OCI-LY7 (cell line): ENCODE measurements around the gene CCNA1. TPM values are rescaled to one million over a fixed set of nuclear protein-coding genes. Genes with fewer than 3 reads are reported as not detected.
A peak's percentile ranks its signal among the peaks of the same experiment; 100 is the strongest.

Experiments used
- BruUV-seq: library from RNA; stranded (reverse); fragments of 400-500 nt; replicated peaks from 2 replicates; lab custom pipeline; 2021; lab: Mats Ljungman, UMichigan
- CTCF ChIA-PET: fragments of 300-600 bp; sonication (Branson Sonifier 250); formaldehyde crosslinking; loops from one replicate; lab custom pipeline; 2022; ENCODE audit warnings: antibody characterized with exemption; ENCODE audit not compliant: unreplicated experiment; lab: Charles Lee
- POLR2A ChIA-PET: fragments of 300-600 bp; sonication (Branson Sonifier 250); formaldehyde crosslinking; loops from one replicate; lab custom pipeline; 2022; ENCODE audit warnings: antibody characterized with exemption; lab: Charles Lee
- DNase-seq: peaks from one replicate; pipeline ENCODE4 v3.0.0-alpha.2; 2015; ENCODE audit warnings: low spot score
- H2AFZ ChIP-seq: fragments of 200-600 bp; sonication (generic), shearing (Covaris generic); 2 replicates; pipeline ENCODE4 v1.6.1; 2014; ENCODE audit warnings: mild to moderate bottlenecking, antibody characterized with exemption, low read length, moderate library complexity
- H3K27ac ChIP-seq: fragments of 200-600 bp; sonication (generic); 2 replicates; pipeline ENCODE4 v1.5.1; 2014; ENCODE audit warnings: mixed run types, low read depth, mild to moderate bottlenecking, moderate library complexity, low read length, inconsistent platforms; ENCODE audit not compliant: poor library complexity, severe bottlenecking
- H3K36me3 ChIP-seq: fragments of 200-600 bp; sonication (generic); 2 replicates; pipeline ENCODE4 v1.6.1; 2014; ENCODE audit warnings: mild to moderate bottlenecking, antibody characterized with exemption, low read length, moderate library complexity, mixed read lengths; ENCODE audit not compliant: insufficient read depth
- H3K4me1 ChIP-seq: fragments of 200-600 bp; sonication (generic); 2 replicates; pipeline ENCODE4 v1.5.1; 2014; ENCODE audit warnings: mild to moderate bottlenecking, low read length; ENCODE audit not compliant: insufficient read depth, poor library complexity, severe bottlenecking
- H3K4me2 ChIP-seq: fragments of 200-600 bp; sonication (generic); 2 replicates; pipeline ENCODE4 v1.6.1; 2014; ENCODE audit warnings: mild to moderate bottlenecking, low read length
- H3K4me3 ChIP-seq: fragments of 200-600 bp; sonication (generic); 2 replicates; pipeline ENCODE4 v1.5.1; 2014; ENCODE audit warnings: mild to moderate bottlenecking, low read depth, low read length; ENCODE audit not compliant: poor library complexity, severe bottlenecking
- H3K79me2 ChIP-seq: fragments of 200-600 bp; sonication (generic); 2 replicates; pipeline ENCODE4 v1.6.1; 2016; ENCODE audit warnings: low read depth, mild to moderate bottlenecking, low read length, moderate library complexity, mixed read lengths; ENCODE audit not compliant: insufficient read depth
- H3K9me2 ChIP-seq: fragments of 200-600 bp; sonication (generic); 2 replicates; pipeline ENCODE4 v1.6.1; 2016; ENCODE audit warnings: mild to moderate bottlenecking, low read length, mixed read lengths; ENCODE audit not compliant: insufficient read depth
- H3K9me3 ChIP-seq: fragments of 200-600 bp; sonication (generic); 2 replicates; pipeline ENCODE4 v1.6.1; 2014; ENCODE audit warnings: mild to moderate bottlenecking, mixed run types, low read length, mixed read lengths
- H4K20me1 ChIP-seq: fragments of 200-600 bp; sonication (generic); 2 replicates; pipeline ENCODE4 v1.6.1; 2014; ENCODE audit warnings: mild to moderate bottlenecking, antibody characterized with exemption, low read length, moderate library complexity, mixed read lengths; ENCODE audit not compliant: insufficient read depth
- CTCF ChIP-seq: fragments of 200-600 bp; sonication (generic); conservative IDR thresholded peaks from 2 replicates; pipeline ENCODE4 v1.5.1; 2014; ENCODE audit warnings: mild to moderate bottlenecking, antibody characterized with exemption, low read length, moderate library complexity, mixed read lengths
- EZH2phosphoT487 ChIP-seq: fragments of 200-600 bp; sonication (generic); IDR thresholded peaks from 2 replicates; pipeline ENCODE4 v1.6.1; 2018; ENCODE audit warnings: low read depth, borderline replicate concordance, mild to moderate bottlenecking, mixed run types, antibody characterized with exemption, low read length, moderate library complexity, mixed read lengths
- intact Hi-C: fragments of 100-400 bp; cut with micrococcal nuclease; formaldehyde crosslinking; loops from one replicate; pipeline ENCODE4 v1.10.0; 2022; ENCODE audit not compliant: unreplicated experiment
- total RNA-seq, 2 experiments: library from RNA; depleted of rRNA in 1 of 2; stranded (reverse); fragments of >200 nt in 1 of 2; shearing (Covaris generic) in 1 of 2; gene quantifications; 2 replicates each; pipeline ENCODE4 v1.2.3, GENCODE V29; 2014 to 2022

Gene CCNA1
- total RNA-seq, 2 experiments from 2014 or later: not detected

GRCh38 chr13:36414461-36414860 is 17.8 kb upstream of the CCNA1 start:
- Histone ChIP-seq H3K4me2 (no peak overlapping the region), H3K4me1 (peaks cover 8% of the 10 kb centered on the region), H3K27ac (no peak overlapping the region), H2AFZ (no peak overlapping the region), H3K9me3 (no peaks in the 10 kb centered on the region), H3K79me2 (no peaks in the 10 kb centered on the region), H3K4me3 (no peak overlapping the region), H3K9me2 (no peaks in the 10 kb centered on the region), H4K20me1 (no peaks in the 10 kb centered on the region), H3K36me3 (no peaks in the 10 kb centered on the region)
- intact Hi-C loops: no loop called here
- ChIA-PET CTCF (no interaction called here), POLR2A (no interaction called here)
- peak; percentile 16 for DNase-seq
- no TSS peak for BruUV-seq
- TF ChIP-seq EZH2phosphoT487: no peak
- no peak for TF ChIP-seq CTCF

GRCh38 chr13:36417331-36417730 is 15.0 kb upstream of the CCNA1 start:
- BruUV-seq: no TSS peak
- no peaks in the 10 kb centered on the region for H3K79me2 ChIP-seq
- no peaks in the 10 kb centered on the region for H3K9me2 ChIP-seq
- intact Hi-C loops: no loop called here
- no peak overlapping the region for H2AFZ ChIP-seq
- no peaks in the 10 kb centered on the region for H3K9me3 ChIP-seq
- H3K4me2 ChIP-seq: no peak overlapping the region
- no peaks in the 10 kb centered on the region for H3K36me3 ChIP-seq
- ChIA-PET POLR2A (no interaction called here), CTCF (no interaction called here)
- H3K4me3 ChIP-seq: no peak overlapping the region
- DNase-seq: no peak
- TF ChIP-seq EZH2phosphoT487: no peak
- no peak for TF ChIP-seq CTCF
- peaks cover 8% of the 10 kb centered on the region for H3K4me1 ChIP-seq
- H3K27ac ChIP-seq: no peak overlapping the region
- no peaks in the 10 kb centered on the region for H4K20me1 ChIP-seq

- H3K4me2 ChIP-seq: no peak overlapping the region
- H3K4me1 ChIP-seq: peaks cover 8% of the 10 kb centered on the region
- no peaks in the 10 kb centered on the region for H3K79me2 ChIP-seq
- H3K36me3 ChIP-seq: no peaks in the 10 kb centered on the region
- H3K27ac ChIP-seq: no peak overlapping the region
- DNase-seq: no peak
- CTCF ChIA-PET: no interaction called here
- H3K9me2 ChIP-seq: no peaks in the 10 kb centered on the region
- no peak for TF ChIP-seq EZH2phosphoT487
- no peak for TF ChIP-seq CTCF
- H3K4me3 ChIP-seq: no peak overlapping the region
- peak overlapping the region; percentile 18 for H2AFZ ChIP-seq
- no peaks in the 10 kb centered on the region for H4K20me1 ChIP-seq
- intact Hi-C loops: no loop called here
- no peaks in the 10 kb centered on the region for H3K9me3 ChIP-seq
- no TSS peak for BruUV-seq
- POLR2A ChIA-PET: interaction anchor here (0.7 kb wide), 1 partner anchor 19 kb away, joined by 4 read pairs; no protein-coding TSS in a partner anchor
These were observed 14.1 kb upstream of the CCNA1 start for GRCh38 chr13:36418022-36418805.
